Measurements from ENCODE around the gene HSPA1B.
"Not testable (repeated sequence)": the region's sequence is repeated elsewhere in the genome, so short reads cannot be mapped to it uniquely, and the experiment has no call there.

The HSPA1B gene

GRCh38 chr6:31827286-31828079, at the start of gene HSPA1B:
Gene HSPA1B, plus strand, starts transcription at chr6:31827738. Its CDS starts 213 bp downstream, at chr6:31827951.
- peak; percentile 100 for DNase-seq

DNA sequence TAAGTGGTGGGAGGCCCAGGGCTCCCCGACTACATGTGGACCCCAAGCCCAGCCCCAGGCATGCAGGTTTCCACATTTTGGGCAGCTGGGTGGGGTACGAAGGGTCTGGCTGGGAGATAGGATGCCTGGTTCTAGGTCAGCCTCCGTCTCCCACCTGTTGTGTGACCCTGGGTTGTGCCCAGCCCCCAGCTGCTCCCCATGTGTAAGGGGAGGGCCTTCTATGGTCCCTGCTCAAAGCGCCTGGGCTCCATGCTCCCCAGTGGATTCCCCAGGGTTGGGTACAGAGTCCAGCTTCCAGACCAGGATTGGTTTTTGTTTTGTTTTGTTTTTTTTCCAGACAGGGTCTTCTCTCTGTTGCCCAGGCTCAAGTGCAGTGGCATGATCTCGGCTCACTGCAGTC, 49.3 kb upstream of the HSPA1B start:
- DNase-seq: no peak

- DNase-seq: no peak
These were observed 48.3 kb upstream of the HSPA1B start for GRCh38 chr6:31778999-31779885.

- DNase-seq: no peak
These were observed 47.6 kb upstream of the HSPA1B start for GRCh38 chr6:31779908-31780307.

DNA sequence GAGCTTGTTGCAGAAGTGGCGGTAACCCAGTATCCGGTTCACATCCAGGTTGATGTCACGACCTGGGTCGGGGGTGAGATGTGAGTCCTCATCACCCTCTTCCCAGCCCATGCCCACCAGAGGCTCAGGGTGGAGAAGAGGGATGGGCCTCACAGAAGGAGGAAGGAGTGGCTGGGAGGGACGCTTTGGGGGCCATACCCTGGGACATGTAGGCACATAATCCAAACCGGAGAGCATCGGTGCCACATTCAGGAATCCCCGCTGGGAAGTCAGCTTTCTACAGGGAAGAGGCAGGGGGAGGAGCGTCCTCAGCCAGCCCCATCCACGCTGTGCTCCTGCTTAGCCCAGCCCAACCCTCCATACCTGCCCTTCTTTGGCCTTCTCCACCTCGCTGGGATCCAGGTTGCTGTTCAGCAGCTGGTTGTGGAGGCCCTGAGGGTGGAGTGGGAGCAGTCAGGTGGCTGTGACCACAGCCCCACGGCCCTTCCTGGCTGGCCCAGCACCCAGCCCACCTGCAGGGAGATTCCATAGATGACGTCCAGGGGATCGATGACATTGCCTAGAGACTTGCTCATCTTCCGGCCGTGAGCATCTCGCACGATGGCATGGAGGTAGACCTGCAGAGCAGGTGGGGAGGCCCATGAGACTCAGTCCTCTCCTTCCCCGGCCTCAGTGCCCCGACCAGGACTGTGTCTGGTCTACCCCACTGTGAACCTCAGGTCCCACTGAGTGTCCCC, 46.9 kb upstream of the HSPA1B start:
- DNase-seq: no peak

DNA sequence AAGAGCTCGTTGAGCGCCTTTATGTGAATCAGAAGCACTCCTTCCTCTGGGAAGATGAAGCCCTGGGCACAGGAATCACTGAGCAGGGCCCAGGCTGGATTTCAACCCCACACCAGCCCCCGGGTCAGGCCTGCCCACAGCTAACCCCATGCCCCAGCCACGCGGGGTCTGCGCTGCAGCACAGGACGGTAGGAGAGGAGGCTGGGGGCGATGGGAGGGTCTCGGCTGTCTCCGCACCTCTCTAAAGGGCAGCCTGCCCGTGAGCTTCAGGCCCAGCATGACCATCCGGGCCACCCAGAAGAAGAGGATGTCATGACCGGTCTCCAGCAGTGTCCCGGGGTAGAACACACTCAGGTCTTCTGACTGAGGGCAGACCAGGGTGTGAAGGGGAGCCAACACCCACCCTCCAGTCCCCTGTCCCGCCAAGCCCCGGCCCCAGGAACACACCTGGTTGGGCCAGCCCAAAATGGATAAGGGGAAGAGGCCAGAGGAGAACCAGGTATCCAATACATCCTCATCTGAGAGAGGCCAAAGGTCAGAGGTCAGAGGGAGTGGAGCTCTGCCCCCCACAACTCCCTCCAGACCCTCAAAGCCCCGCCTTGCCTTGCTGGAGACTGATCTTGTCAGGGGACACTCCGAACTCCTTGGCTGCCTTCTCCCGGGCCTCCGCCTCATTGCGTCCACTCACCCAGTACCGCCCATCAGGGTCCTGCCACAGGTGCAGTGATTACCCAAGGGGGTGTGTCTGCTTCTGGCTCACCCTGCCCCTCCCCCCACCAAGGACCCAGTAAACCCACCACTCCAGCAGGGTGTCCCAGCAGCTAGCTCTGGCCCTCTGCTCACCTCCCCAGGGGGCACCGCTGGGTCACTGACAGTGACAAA, 46.1 kb upstream of the HSPA1B start:
- no peak for DNase-seq

- no peak for DNase-seq
These were observed 45.2 kb upstream of the HSPA1B start for GRCh38 chr6:31782126-31782855.

DNA sequence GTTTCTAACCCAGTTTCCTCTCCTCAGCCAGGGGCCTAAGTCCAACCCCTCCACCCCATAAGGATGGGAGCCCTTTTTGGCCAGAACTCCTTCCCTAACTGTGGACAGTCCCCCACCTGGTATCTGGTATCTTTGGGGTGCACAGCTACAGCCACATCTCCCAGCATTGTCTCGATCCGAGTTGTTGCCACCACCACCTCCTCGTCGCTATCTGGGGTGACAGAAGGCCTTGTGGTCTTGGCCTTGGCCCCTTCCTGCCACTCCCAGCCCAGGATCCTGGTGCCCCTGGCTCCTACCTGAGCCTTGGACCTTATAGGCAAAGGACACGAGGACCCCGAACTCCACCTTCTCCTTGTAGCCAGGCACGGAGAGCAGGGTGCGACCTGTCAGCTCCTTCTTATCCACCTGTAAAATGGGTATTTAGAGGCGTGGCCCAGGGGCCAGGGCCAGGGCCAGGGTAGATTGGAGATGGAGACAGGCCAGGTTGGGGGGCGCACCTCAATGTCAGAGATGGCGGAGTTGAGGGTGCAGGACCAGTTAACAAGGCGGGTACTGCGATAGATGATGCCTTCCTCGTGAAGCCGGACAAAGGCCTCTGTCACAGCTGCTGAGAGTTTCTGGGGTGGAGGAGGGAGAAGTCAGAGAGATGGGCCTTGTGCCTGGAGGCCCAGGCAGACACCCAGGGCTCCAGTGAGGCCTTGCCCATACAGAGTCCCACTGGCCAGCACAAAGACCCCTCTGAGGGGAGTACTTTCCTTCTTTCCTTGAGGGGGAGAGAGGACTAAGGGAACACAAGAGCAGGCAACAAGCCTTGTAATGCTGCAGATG, 43.2 kb upstream of the HSPA1B start:
- no peak for DNase-seq

GRCh38 chr6:31785475-31785874, 42.1 kb upstream of the HSPA1B start:
- no peak for DNase-seq

GRCh38 chr6:31791324-31792089, 36.0 kb upstream of the HSPA1B start:
- DNase-seq: peak; percentile 27

DNA sequence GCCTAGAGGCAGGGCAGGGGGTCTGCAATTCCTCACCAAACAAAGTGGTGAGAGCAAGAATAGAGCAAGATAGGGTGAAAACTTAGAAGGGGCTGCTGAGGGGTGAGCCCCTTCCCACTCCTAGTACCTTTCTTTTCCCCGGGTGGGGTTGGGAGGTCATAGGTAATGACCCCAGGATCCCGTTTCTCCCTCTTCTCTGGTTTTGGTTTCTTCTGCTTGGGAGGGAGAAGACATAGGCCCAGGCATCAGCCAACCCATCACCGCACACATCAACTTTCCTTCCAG, 35.5 kb upstream of the HSPA1B start:
- no peak for DNase-seq

DNA sequence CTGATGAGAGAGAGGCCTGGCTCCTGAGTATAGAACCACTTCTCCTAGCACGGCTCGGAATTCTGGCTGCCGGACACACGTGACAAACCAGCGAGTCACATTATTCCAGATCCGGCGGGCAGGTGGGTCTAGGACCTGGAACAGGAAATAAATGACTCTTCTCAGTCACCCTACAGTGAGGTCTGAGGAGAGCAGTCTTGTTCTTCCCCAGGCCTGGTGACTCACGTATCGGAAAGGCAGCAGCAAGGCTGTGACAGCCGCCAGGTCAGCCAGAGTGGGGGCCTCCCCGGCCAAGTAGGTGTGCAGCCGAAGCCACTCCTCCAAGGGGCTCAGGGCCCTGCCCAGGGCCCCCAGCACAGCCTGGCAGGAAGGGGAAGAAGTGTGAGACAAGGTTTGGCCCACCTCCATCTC, 34.8 kb upstream of the HSPA1B start:
- DNase-seq: no peak

- DNase-seq: not testable (repeated sequence)
These were observed 33.7 kb upstream of the HSPA1B start for GRCh38 chr6:31793927-31794245.

- DNase-seq: no peak
These were observed 33.2 kb upstream of the HSPA1B start for GRCh38 chr6:31794294-31794865.

- peak; percentile 56 for DNase-seq
These were observed 32.5 kb upstream of the HSPA1B start for GRCh38 chr6:31794866-31795615.

GRCh38 chr6:31795616-31796298, 31.8 kb upstream of the HSPA1B start, which contains the start of gene VARS1:
Gene VARS1, minus strand, starts transcription at chr6:31795752. Its CDS starts 535 bp downstream, at chr6:31795217.
- peak; percentile 93 for DNase-seq

DNA sequence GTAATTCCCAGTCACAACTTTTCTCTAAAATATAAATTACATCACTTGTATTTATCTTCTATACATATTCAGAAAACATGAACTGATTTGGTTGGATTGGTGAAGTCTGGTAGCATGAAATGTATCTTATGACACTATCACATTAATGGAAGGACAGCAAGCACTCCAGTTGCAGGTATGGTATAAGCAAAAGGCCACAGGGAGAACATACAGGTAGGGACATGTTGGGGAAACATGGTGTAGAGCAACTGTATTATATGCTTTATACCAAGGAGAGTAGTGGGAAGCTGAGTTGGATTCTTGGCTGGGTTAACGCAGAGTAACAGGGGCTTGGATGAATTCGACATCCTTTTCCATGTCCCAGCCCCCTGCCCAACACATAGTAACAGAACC, 30.5 kb upstream of the HSPA1B start:
- no peak for DNase-seq

DNA sequence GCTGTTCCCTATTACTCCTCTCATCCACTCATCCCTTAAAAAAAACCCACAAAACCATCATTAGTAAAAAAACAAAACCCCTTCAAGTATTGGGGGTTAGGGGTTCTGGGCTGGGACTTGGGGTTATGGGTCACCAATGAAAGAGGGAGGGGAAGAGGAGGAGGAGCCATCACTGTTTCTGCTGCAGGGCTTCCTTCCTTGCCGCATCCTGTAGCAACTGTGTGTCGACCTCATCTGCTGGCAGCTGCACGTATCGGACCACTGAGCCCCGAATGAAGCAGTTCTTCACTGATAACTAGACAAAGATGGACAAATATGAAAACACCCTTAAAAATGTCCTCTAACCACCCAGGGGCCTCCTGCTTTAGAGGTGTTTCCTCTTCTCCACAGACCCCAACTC, 29.9 kb upstream of the HSPA1B start:
- no peak for DNase-seq

Data from NCI-H146 (cell line).